ENCODE measurements around the gene RASSF3.

The RASSF3 gene

DNA sequence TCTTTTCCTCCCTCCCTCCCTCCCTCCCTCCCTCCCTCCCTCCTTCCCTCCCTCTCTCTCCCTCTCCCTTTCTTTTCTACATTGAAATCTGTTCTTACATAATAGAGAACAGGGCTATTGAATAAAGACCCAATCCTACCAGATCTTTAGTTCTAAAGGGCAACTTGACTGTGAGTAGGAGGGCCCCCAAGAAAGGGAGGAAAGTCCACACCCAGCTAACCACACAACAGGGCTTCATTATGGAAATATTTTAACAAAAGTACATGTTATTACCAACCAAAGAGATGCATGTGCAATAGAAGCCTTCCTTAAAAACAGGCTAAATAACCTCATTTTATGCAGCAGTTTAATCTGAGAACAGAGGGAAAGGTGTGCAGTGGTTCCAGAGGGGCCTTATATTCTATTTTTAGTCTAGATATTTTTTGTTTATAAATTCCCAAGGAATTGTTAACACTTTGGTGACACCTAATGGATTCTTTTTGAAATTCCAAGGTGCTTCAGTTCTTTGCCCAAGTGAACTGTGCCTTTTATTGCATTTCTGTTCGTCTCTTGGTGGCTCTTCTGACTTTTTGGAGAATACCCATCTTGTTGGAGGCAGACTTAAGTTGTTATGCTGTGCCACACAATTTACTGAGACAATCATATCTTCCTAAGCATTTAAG lies 85.9 kb downstream of the RASSF3 start:
- DNase-seq = peak; percentile 16

DNA sequence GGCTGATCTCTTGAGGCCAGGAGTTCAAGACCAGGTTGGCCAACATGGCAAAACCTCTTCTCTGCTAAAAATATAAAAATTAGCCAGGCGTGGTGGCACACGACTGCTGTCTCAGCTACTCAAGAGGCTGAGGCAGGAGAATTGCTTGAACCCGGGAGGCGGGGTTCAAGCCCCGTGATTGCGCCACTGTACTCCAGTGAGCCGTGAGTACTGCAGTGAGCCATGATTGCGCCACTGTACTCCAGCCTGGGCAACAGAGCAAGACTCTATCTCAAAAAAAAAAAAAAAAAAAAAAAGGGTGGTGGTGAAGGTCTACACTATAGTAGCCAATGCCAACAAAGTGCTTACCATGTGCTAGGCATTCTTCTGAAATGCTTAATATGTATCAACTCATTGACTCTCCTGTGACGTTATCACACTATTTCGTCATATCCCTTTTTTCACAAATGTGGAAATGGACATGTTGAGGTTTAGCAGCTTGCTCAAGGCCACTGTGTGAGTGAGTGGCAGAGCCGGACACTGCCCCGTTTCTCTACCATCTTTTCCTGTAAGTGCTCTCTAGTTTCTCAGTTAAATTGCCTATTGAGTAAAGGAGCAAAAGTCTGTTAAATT lies 89.3 kb downstream of the RASSF3 start:
- no peak for DNase-seq

GRCh38 chr12:64700532-64700931 lies 90.2 kb downstream of the RASSF3 start:
- DNase-seq = no peak

DNA sequence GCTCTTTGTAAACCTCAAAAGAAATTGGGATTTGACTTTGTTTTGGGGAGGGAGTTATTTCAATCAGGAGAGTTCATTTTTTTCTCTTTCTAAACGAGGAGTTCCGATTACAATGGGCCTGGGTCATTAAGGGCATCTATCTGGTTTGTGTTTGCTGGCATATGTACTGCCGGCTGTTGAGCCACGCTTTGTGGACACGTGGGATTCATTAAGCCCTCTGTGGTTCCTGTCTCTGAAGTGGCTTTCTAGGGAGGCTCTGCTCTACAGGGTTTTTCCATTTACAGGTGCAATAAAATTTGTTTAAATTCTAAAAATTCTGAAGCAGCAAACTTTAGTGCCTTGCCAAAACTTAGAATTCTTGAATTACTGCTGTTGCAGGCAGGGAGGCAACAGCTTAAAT lies 91.0 kb downstream of the RASSF3 start:
- peak; percentile 47 for DNase-seq

DNA sequence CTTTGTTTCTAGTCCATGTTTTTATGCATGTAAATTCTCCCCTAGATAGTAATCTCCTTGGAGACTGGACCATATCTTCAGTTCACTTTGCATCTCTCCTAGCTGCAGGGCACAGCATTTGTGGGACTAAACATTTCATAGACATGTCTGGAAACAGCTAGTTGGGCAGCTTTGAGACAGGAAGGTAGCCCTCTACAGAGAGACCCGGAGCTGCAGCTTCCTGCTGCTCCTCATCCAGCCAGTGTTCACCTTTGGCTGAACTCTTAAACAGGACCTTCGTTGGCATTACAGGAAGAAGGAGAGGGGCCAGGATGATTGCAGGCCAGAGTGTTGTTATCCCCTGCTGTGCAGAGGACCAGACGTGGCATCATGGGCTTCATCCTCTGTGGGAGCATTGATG lies 96.0 kb downstream of the RASSF3 start:
- DNase-seq = no peak

GRCh38 chr12:64706857-64707256 lies 96.6 kb downstream of the RASSF3 start:
- no peak for DNase-seq

DNA sequence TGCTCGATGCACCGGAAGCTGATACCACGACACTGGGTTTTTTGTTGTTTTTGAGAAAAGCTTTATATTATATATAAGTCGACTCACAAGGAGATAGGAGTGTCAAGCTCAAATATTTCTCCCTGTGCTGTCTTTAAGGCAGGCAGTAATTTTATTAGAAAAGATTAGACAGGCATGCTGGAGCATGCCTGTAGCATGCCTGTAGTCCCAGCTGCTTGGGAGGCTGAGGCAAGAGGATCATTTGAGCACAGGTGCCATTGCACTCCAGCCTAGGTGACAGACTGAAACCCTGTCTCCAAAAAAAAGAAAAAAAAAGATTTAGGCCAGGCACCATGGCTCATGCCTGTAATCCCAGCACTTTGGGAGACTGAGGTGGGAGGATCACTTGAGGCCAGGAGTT lies 97.1 kb downstream of the RASSF3 start:
- no peak for DNase-seq

DNA sequence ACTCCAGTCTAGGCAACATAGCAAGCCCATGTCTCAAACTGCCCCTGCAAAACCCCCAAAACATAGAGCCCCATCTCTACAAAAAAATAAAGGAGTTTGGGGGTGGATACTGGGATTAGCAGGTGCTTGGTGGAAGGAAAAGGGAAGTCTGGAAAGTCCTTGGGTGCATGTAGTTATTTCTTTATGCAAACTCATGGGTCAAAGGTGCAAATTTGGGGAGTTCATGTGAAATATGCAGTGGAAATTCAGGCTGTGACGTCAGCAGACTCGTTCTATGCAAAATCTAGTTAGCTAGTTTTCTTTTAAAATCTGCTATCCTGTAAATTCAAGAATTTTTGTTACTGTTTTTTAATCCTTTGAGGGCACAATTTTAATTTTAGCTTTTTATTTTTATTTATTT lies 97.6 kb downstream of the RASSF3 start:
- DNase-seq = no peak

DNA sequence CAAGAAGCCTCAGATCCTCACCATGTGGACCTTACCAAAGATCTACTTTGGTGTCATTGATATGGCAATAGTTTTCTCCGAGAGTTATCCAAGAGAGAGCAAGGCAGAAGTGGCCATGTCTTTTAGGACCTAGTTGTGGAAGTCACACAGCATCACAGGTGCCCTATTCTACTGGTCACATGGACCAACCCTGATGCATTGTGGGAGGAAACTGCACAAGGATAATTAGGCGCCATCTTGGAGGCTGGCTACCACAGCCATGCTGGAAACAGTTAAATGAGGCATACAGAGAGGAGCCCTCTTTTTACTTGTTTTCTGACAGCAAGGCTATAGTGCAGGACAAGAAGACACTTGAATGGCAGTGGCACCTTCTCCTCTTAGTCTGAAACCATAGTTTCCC lies 99.1 kb downstream of the RASSF3 start:
- no peak for DNase-seq

GRCh38 chr12:64713376-64713775 lies 103.1 kb downstream of the RASSF3 start:
- no peak for DNase-seq

DNA sequence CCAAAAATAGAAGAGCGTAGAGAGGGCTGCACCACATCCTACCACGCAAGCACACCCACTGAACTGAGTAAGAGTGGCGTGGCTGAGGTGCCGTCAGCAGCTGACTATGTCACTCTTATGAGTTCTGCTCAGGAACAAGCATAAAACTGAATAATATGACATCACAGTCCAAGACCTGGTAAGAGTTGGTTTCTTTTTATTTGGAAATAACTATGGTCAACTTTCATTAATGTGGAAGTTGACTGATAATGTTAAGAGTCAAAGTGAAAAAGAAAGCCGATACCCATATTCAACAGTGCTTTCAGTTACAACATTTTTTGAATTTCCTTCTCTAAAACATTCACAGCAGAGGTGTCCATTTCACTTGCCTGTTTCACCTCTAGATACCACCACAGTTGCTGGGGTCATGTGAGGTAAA lies 104.3 kb downstream of the RASSF3 start:
- DNase-seq = no peak

DNA sequence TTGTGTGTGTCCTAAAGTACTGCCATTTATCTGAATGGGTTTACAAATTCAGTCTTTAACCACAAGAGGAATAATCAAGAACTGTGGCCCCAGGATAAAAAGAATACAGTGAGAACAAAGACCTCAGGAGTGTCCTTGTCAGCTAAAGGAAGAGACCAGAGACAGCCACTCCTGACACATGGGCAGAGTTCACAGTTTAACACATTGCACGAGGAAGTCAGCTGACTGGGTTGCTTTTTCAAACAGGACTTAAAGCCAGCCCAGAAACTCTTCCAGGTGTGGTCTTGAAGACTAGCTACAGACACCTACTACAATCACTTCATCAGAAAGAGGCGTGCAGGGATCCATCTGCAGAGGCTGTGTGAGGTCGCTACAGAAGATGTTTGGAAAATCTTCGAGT lies 106.1 kb downstream of the RASSF3 start:
- DNase-seq = no peak

DNA sequence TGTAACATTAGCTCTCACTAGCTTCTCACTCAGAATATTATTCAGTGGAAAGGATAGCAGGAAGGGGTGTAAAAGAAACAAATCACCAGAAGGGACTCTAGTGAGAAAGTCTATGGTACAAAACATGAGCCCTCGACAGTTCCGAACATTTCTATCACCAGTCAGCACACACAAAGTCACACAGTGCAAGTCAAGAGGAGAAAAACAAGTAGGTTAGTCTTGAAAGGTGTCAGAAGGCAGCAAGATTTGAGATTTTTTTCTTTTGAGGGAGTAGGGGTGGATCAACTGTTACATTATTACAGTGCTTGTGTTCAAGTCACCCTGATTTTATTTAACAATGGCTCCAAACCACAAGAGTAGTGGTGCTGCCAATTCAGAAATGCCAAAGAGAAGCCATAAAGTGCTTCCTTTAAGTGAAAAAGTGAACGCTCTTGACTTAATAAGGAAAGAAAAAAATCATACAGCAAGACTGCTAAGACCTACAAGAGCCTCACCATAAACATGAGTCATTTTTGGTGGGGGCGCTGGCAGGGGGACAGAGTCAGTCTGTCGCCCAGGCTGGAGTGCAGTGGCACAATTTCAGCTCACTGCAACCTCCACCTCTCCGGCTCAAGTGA lies 106.7 kb downstream of the RASSF3 start:
- no peak for DNase-seq

DNA sequence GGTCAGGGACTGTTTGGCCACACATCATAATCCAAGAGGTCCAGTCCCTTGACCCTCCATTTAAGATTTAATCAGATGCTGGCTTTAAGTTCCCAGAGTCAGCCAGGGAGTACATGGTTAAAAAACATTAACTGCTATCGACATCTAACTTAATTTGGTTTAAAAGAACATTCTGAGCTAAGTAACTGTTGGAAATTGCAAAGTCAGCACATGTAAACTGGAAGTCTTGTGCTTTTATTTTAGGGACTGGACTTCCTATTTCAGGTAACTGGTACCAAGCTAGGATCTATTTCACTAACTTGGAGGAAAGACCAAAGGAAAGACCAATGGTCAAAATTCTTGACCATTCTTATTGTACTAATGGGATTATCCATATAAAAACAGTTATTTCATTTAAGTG lies 108.4 kb downstream of the RASSF3 start:
- DNase-seq = no peak

GRCh38 chr12:64720884-64721283 lies 110.6 kb downstream of the RASSF3 start:
- no peak for DNase-seq

DNA sequence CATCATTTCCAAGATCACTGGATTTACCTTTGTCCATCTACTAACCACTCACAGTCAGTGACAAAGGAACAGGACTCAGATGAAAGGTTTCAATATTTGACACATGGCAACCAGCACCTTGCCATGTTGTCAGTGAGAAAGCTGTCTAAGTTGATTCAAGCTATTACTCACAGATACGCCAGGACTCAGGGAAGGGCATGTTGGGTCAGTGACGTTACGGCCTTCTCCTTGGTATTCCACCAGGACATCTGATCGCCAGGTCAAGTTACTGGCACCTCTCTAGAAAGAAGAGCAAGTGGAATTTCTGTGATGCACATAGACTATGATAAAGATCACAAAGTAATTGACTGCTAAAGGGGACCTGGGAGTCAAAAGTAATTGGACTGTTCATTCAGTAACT lies 112.5 kb downstream of the RASSF3 start:
- DNase-seq = no peak

- DNase-seq = no peak
Measured at GRCh38 chr12:64723630-64724029, 113.3 kb downstream of the RASSF3 start.

DNA sequence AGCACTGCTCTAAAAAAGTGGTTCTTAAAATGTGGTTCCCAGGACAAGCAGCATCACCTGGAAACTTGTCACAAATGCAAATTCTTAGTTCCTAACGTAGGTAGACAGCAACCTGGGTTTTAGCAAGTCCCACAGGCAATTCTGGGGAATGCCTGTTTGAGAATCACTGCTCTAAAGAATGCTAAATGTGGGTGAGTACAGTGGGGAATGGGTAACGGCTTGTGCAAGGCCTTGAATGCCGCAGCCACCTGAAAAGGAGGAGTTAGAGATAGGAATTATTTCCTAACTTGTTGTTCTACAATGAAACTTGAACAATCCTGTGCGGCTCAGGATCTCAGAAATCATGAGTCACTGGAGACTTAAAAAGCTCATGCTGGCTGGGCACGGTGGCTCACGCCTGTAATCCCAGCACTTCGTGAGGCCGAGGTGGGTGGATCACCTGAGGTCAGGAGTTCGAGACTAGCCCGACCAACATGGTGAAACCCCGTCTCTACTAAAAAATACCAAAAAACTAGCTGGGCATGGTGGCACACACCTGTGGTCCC lies 114.0 kb downstream of the RASSF3 start:
- no peak for DNase-seq

- no peak for DNase-seq
Measured at GRCh38 chr12:64729909-64730587, 119.8 kb downstream of the RASSF3 start.

GRCh38 chr12:64730588-64730969 lies 120.3 kb downstream of the RASSF3 start:
- no peak for DNase-seq

DNA sequence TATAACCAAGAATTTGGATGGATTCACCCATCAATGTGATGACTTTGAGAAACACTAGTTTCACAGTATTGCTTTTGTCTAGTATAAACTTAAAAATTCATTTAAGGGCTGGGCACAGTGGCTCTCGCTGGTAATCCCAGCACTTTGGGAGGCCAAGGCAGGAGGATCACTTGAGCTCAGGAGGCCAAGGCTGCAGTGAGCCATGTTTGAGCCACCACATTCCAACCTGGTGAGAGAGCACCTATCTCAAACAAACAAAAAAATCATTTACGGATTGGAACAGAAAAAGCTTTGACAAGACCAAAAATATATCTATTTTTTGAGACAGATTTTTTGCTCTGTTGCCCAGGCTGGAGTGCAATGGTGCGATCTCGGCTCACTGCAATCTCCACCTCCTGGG lies 121.4 kb downstream of the RASSF3 start:
- no peak for DNase-seq

- peak; percentile 62 for DNase-seq
Measured at GRCh38 chr12:64733857-64734256, 123.6 kb downstream of the RASSF3 start.

DNA sequence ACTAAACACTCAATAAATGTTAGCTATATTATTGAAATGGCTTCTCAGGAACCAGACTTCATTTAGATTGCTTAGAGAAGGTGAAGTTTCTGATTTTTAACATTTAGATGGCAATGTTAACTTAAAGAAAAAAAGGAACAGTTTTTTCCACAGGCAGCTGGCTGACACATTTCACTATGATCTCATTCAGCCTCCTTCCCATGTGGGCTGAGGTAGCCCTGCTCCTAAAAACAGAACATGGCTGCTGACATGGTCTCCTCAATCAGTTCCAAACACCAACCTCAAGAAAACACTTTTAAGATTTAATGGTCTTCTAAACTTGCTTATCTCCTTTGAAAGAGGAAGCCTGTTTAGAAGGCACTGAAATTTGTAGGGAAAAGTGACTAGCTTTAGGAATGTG lies 125.1 kb downstream of the RASSF3 start:
- DNase-seq = no peak

GRCh38 chr12:64736771-64737170 lies 126.5 kb downstream of the RASSF3 start:
- no peak for DNase-seq

Data from NCI-H2107 (cell line).